Measurements from ENCODE around the gene ETFA.

- no peak for TF ChIP-seq CTCF (IDR thresholded peaks at IDR 0.05; ENCODE audit: low read depth, low read length)
- TF ChIP-seq EZH2phosphoT487 (IDR thresholded peaks at IDR 0.05; ENCODE audit: low read depth): no peak
Measured at GRCh38 chr15:76342058-76342381, 30.8 kb upstream of the ETFA start.
